ENCODE data around the gene DKK2. TPM values are rescaled to one million over a fixed set of nuclear protein-coding genes. Genes with fewer than 3 reads are reported as not detected.

Gene DKK2, protein sequence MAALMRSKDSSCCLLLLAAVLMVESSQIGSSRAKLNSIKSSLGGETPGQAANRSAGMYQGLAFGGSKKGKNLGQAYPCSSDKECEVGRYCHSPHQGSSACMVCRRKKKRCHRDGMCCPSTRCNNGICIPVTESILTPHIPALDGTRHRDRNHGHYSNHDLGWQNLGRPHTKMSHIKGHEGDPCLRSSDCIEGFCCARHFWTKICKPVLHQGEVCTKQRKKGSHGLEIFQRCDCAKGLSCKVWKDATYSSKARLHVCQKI
- under 1 TPM; 0.12 to 0.34 TPM for total RNA-seq
- long read RNA-seq, result 0 reads

DNA sequence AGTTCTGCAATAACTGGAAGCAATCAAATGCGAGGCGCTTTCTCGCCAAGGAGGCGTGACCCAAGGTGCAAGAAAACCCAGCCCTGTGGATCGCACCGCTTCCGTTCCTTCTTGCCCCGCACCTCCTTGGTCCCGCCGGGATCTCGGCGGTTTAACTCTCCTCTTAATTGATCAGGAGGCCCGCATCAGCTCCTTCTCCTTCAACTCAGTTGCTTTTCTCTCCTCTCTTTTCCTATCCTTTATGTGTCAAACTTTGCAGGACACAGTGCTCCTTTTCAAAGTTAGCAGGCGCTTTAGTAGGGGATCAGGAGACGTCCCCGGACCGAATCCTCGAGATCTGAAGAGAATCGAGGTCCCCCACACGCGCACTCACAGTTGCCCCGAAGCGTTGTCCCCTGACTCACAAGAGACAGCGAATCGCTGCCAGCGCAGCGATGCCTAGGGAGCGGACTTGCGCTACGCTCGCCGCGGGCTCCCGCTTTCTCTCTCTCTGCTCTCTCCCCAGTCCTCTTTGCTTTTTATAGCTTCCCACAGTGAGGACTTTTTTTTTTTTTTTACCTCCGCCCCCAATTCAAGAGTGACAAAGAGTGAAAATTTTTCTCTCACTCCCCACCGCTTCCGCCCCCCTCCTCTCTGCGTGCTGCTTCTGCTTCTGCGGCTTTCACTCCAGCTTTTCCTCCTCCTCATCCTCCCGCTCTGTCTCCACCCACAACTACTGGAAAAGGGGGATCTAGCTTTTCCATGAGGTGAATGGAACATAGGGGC is at the start of gene DKK2:
Gene DKK2, minus strand, starts transcription at position 495 of the 765 bp plus-strand sequence. CDS start 722 bp downstream, outside the sequence.
- no peak for ATAC-seq
- intact Hi-C loops (cut with DNase I, micrococcal nuclease), result loop anchor here in 1 of 2 donors (10.0 kb wide), 1 partner anchor 149 kb away; no protein-coding TSS in a partner anchor

DNA sequence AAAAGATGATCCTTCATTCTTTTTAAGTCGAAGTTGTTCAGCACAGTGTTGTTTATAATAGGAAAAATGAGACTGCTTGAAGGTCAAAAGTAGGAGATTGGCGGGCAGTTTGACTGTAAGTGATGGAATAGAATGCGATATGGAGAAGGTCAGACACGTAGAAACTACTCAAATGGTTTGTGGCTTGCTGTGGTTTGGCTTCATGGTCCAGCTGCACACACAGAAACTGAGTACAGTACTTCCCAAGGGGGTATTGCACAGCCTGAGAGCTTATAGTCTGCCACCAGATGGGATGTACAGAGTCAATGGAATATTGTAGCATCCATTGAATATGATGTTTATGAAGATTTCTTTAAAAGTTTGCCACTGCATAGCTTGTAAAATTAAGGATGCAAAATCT is 41.1 kb upstream of the DKK2 start:
- DNase-seq (no peak), ATAC-seq (no peak)
- intact Hi-C loops (cut with DNase I, micrococcal nuclease), result no loop called here

More for the DNA sequence above, at the start of gene DKK2:
- DNase-seq, result peak in 1 of 2 donors; percentile 29

DNA sequence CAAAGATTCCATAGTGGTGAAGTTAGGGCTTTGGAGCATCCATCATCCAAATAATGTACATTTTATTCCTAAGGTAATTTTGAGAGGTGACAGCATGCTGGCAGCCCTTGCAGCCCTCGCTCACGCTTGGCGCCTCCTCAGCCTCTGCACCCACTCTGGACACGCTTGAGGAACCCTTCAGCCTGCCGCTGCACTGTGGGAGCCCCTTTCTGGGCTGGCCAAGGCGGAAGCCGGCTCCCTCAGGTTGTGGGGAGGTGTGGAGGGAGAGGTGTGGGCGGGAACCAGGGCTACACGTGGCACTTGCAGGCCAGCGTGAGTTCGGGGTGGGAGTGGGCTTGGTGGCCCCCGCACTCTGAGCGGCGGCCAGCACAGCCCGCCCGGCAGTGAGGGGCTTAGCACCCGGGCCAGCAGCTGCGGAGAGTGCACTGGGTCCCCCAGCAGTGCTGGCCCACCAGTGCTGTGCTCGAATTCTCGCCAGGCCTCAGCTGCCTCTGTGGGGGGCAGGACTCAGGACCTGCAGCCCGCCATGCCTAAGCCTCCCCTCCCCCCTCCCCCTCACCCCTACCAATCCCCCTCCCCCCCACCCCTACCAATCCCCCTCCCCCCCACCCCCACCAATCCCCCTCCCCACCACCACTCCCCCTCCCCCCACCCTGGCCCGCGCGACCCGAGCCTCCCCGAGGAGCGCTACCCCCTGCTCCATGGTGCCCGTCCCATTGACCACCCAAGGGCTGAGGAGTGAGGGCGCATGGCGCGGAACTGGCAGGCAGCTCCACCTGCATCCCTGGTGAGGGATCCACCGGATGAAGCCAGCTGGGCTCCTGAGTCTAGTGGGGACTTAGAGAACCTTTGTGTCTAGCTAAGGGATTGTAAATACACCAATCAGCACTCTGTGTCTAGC is 37.0 kb upstream of the DKK2 start:
- DNase-seq (no peak), ATAC-seq (no peak)
- intact Hi-C loops (cut with DNase I, micrococcal nuclease), result no loop called here

DNA sequence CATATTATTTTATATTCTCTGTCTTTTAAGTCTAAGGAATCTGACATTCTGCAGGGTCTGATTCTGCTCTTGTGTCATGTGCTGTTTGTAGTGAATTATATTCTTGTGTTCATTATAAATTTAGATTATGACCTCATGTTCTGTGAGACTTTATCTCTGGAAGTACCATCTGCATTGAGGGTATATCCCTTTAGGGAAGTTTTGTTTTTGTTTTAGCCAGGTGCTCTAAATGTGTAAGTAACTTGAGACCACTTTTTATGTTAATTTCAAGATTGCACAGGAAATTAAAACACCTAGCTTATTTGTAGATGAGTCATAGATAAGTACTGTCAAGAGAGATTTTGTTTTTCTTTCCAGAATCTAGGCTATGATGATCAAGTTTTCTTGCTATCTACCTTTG is 35.0 kb upstream of the DKK2 start:
- no peak for DNase-seq
- intact Hi-C loops (cut with DNase I, micrococcal nuclease), result no loop called here
- no peak for ATAC-seq

DNA sequence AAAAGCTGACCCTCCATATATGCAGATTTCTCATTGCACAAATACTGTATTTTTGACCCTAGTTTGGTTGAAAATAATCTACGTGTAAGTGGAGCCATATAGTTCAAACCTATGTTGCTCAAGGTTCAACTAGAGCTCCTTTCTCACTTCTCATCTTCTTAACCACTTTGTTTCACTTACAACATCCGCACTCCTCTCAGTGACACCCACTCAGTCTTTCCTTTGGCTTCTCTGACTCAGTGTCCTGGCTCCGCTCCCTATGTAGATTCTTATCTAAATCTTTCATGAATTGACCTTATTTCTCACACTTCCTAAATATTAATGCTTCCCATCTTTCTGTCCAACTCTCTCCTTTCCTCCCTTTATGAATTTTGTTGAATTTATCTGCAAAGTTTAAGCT is 32.9 kb upstream of the DKK2 start:
- intact Hi-C loops (cut with DNase I, micrococcal nuclease), result no loop called here
- ATAC-seq (no peak), DNase-seq (no peak)

DNA sequence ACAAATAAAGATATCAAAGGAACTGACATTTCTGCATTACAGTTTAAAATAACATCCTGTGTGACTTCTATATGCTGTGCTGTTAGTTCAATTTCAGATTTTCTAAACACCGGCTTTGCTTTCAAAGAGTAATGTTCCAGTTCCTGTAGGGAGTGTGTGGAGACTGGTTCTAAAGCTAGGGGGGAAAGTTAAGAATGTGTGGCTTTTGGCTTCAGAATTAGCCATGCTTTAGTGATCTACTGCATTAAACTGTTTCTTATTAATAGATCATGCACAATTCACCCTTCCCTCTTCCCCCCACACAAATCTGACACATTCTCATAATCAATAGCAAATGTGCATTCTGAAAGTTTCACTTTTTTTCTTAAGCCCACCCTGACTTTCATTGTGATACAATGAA is 32.0 kb upstream of the DKK2 start:
- DNase-seq (no peak), ATAC-seq (no peak)
- intact Hi-C loops (cut with DNase I, micrococcal nuclease), result no loop called here

DNA sequence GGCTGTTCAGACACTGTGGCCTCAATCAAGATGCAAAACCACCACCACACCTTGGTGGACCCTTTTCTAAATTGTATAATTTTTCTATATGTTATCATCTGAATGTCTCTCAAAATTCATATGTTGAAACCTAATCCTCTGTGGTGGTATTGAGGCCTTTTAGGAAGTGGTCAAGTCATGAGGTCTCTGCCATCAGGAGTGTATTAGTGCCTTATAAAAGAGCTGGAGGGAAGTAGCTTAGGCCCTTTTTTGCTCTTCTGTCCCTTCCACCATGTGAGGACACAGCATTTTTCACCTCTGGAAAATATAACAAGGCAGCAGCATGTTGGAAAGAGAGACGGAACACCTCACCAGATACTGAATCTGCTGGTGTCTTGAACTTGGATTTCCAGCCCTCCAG is 30.5 kb upstream of the DKK2 start:
- ATAC-seq, result no peak
- DNase-seq, result no peak
- intact Hi-C loops (cut with DNase I, micrococcal nuclease), result no loop called here

DNA sequence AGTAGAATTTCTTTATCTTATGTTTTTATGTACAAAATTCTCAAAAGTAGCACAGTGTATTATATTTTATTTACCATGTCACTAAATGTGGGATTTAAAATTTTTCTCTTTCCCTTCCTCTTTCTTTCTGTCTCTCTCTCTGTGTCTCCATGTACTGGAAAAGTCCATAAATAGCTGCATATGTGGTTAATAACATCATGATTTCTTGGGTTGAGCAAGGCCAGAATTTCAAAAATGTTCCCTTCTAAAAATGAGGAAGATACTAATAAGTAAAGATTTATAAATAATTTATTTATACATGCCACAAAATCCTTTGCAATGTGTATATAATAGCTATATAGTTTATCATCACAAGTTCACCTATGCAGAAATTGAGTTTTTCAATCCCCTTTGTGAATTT is 29.1 kb upstream of the DKK2 start:
- no peak for DNase-seq
- intact Hi-C loops (cut with DNase I, micrococcal nuclease), result no loop called here
- ATAC-seq, result no peak

DNA sequence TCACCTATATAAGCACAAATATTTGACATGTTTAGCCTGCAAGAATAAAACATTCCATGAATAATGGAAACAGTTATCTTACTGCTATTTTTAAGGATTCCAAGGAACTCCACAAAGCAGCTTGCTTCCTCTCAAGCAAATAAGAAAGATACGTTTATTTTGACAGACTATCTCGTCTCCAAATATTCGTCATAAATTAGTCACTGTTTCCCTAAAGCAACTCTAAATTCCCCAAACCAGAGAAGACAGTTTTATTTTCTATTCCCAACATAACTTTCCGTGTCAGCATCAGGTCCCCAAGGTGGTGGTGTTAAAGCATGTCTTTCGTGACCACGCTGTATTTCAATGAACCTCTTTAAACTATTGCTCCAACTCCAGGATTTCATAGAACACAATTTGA is 24.3 kb upstream of the DKK2 start:
- intact Hi-C loops (cut with DNase I, micrococcal nuclease), result no loop called here

DNA sequence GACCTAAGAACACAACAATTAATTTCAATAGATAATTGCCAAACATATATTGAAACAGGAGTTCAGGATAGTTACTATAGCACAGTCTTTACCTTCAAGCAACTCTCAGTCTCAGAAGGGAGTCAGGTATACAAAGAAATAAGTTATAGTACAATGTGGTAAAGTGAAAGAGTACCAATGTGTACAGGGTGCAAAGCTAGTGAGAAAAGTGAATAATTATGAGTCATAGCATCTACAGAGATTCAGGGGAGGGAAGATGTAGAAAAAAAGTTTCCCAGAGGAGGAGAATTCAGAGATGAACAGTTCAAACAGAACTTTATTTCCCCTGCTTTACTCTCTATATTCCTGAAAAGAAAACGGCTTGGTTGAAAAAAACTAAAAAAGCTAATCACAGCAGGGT is 22.7 kb upstream of the DKK2 start:
- intact Hi-C loops (cut with DNase I, micrococcal nuclease), result no loop called here
- DNase-seq (no peak), ATAC-seq (no peak)

More for the DNA sequence above, 24.3 kb upstream of the DKK2 start:
- ATAC-seq (no peak), DNase-seq (no peak)

DNA sequence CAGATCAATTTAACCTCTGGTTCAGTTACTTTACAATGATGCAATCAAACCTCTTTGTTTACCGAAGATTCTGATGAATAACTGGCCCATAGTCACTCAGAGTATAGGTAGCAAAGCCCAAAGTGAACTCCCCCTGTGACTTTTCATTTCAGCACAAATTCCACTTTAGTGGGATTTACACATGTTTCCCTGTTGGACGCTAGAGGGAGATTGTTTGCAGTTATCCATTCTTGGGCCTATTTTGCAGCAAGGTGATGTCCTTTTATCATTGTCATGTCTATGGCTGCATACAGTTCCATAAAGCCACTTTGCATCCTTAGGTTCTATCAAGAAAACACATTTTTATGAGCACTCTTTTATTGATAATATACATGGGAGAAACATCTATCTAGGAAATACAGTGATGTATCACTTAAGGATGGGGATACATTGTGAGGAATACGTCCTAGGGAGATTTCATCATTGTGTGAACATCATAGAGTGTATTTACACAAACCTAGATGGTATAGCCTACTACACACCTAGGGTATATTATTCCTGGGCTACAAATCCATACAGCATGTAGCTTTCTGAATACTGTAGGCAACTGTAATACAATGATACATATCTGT is 14.5 kb upstream of the DKK2 start:
- ATAC-seq (no peak), DNase-seq (no peak)
- intact Hi-C loops (cut with DNase I, micrococcal nuclease), result no loop called here

DNA sequence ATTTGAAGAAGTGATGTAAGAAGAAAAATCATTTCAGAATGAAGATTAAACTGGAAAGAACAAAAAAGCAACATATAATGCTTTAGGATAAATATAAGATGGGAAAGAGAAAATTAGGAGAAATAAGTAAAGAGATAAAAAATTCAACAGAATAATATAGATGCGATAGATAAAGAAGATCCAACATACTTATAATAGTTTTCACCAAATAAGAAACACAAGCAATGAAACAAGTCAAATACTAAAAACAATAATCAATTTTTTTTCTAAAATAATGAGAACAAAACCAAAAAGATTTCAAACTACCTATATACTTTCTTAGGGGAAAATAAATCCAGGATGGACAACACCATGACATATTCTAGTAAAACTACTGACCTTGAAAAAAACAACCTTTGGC is 10.1 kb upstream of the DKK2 start:
- DNase-seq (no peak), ATAC-seq (no peak)
- intact Hi-C loops (cut with DNase I, micrococcal nuclease), result loop anchor here in 1 of 2 donors (10.0 kb wide), 1 partner anchor 469 kb away; no protein-coding TSS in a partner anchor

DNA sequence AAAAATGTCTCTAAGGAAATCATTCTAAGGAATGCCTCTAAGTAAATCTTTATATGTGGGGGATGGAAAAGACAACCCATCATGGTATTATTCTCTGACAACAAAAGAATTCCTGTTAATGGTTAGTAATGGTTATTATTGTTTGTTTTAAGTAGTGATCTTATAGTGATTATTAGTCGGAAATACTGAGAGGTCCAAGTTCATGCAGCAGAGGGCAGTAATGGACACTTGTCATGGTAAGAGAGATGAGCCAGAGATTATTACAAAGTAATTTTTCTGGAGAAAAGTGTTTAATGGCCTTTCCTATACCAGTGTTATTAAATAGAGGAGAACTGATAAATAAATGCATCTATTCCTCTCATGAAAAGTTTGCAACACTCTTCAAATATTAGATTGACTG is 8.1 kb upstream of the DKK2 start:
- intact Hi-C loops (cut with DNase I, micrococcal nuclease), result loop anchor here in 1 of 2 donors (10.0 kb wide), 1 partner anchor 471 kb away; no protein-coding TSS in a partner anchor
- ATAC-seq (no peak), DNase-seq (no peak)

DNA sequence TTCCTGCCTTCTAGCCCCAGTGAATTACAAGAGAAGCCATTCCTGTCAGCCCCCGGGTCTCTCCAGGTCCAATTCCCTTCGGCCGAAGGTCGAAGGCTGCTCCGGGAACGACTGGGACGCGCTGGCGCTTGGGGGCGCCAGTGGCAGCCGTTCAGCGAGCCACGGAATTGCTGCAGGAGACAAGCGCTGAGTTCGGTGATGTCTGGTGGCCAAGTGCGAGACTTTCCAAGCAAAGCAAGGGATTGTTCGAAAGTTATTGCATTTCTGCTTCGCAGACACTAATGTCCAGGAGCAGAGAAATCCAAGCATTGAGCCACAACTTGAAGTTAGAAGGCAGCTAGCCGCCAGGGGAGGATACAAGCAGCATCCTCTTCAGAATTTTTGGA is 1.1 kb upstream of the DKK2 start:
- intact Hi-C loops (cut with DNase I, micrococcal nuclease), result loop anchor here in 1 of 2 donors (10.0 kb wide), 1 partner anchor 148 kb away; no protein-coding TSS in a partner anchor
- peak in 1 of 2 donors; percentile 27 for DNase-seq
- ATAC-seq, result no peak

DNA sequence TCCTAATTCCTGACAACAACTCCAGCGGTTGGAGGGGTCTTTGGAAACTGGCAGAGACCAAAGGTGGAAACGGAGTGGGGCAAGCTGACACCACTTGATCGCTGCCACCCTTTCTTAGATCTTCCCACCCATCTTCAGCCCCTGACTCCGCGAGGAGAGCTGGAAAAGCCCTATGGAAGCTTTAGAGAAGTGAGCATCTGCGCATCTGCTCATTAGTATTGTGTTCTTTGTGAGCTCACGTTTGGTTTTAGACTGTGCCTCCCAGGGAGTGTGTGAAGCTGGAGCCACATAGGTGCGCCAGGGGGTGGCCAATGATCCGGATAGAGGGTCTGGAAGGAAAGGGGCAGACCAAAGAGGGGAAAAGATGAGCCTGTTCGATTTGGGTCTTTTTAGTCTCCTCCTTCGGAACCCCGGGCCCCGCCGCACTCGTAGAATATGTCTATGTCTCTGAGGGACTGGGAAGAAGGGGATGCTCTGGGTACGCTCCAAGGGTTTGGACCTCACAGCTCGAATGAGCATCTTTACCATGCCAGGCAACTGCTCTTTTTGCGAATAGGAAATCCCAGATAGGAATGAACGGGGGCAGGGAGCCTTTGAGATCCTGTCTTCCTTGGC is 578 bp upstream of the DKK2 start:
- ATAC-seq (no peak), DNase-seq (no peak)
- intact Hi-C loops (cut with DNase I, micrococcal nuclease), result loop anchor here in 1 of 2 donors (10.0 kb wide), 1 partner anchor 148 kb away; no protein-coding TSS in a partner anchor

DNA sequence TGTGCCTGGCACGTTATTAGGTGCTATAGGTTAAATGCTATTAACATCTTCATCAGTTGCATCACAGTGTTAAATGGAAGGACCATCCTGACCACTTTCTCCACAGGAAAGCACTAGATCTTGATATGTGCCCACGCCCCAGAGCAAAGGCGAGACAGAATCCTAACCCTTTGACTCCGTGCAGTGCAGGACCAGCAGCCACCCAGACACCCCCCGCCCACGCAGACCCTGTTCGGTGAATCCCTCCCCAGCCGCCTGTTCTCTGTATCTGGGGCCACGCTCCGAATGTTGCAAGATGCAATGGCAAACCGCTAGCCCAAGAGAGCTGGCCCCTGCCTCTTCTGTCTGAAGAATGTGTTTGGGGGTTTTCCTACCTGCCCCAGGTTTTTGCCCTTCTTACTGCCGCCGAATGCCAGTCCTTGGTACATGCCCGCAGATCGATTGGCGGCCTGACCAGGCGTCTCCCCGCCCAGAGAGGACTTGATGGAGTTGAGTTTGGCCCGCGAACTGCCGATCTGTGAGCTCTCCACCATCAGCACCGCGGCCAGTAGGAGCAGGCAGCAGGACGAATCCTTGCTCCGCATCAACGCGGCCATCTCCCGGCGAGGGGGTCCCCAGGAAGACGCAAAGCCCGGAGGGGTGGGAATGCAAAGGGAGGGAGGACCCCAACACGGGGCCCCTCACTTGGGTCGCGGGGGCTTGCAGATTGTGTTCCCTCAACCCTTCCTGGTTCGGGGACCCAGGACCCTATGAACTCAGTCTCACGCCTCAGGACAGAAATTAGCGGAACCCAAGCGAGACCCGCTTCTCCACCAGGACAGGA is 906 bp downstream of the DKK2 start:
- no peak for ATAC-seq
- DNase-seq, result peak in 1 of 2 donors; percentile 21
- intact Hi-C loops (cut with DNase I, micrococcal nuclease), result loop anchor here in 1 of 2 donors (10.0 kb wide), 1 partner anchor 150 kb away; no protein-coding TSS in a partner anchor
